GM12874 (cell line): ENCODE data around the gene ACR.

Source experiments
- CTCF ChIP-seq: IDR thresholded peaks from 2 replicates; pipeline ENCODE4 v1.5.1; 2011; ENCODE audit warnings: low read depth, mild to moderate bottlenecking, control low read depth, low read length, moderate library complexity; ENCODE audit not compliant: insufficient read depth

ACR gene

DNA sequence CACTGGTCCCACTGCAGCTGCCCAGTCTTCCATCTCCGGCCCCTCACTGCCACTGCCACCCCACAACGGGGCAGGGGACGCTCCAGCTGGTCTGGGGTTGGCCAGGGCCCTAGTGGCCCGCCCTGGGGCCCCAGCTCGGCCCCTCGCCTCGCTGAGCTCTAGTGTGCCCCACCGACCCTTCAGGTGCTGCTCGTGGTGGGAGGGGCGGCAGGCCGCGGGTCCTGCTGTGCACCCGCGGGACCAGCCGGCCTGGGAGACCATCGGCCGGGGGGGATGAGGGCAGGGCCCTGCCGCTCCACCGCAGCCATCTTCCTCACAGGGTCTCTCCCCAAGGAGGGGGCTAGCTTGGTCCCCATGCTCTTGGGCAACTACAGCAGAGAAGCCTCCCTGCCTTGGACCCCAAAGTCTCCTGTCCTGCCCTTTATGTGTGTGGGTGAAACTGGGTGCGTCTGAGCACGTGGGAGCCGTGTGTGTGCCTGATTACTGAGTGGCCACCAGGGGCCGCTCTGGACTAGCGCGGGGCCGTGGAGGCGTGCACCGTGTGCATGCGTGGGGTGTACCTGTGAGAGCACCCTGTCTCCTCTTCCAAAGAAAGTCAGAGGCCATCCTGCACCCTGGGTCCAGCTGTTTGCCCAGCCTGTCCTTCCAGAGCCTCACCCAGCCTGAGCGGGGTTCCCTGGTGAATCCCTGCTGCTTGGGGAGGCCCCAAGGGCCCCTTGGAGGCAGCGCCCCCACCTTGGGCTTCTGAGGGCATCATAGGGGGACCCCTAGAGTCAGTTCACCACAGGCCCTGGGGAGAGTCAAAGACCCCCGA is 6.0 kb upstream of the ACR start:
- TF ChIP-seq CTCF: peak; percentile 84

DNA sequence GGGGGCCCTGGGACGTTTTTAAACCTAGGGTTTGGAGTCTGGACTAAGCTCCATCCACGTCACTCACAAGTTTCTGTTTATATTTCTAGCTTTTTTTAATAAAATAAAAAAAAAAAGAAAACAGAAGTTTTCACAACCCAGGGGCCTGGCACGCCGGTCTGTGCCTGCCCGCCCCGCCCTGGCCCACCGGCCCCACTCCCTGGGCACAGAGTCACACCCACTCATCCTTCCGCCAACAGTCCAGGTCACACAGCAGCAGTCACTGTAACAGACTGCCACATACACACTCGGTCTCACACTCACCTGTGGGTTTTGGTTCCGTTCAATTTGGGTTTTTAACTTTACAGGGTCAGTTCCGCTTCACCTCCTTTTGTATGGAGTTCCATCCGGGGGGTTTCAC is 5.3 kb upstream of the ACR start:
- TF ChIP-seq CTCF: no peak

- no peak for TF ChIP-seq CTCF
These were observed 4.3 kb upstream of the ACR start for GRCh38 chr22:50733521-50734342.

DNA sequence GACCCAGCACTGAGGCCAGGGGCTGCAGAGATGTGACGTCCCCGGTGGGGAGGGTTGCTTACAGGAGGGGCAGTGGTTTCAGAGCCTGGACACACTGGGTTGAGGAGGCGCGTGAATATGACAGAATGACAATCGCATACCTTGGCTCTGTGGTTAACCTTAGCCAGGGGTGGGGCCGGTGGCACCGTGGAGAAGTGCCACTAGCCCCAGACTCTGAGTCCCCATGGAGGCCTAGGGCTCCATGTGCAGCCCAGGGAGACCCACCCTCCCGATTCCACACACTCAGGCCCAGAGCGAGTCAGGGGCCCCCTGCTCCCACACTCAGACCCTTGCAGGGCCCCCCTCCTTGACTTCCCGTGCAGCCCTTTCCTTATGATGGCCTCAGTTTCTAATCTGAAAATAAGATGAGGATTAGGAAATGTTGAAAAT is 3.6 kb upstream of the ACR start:
- TF ChIP-seq CTCF: no peak

GRCh38 chr22:50734986-50735738 is 2.8 kb upstream of the ACR start:
- TF ChIP-seq CTCF: no peak

DNA sequence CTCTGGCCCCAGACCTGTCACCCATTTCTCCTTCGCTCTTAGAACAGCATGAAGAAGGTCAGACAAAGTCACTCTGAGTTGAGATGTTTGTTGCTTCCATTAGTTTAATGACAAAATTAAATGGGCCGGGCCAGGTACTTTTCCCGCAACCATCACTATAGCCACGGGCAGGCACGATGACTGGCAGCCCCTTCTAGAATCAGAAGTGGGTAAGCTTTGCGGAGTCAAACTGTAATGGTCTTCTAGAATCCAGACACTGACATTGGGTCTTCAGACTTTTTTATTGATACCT is 2.3 kb upstream of the ACR start:
- TF ChIP-seq CTCF: no peak

DNA sequence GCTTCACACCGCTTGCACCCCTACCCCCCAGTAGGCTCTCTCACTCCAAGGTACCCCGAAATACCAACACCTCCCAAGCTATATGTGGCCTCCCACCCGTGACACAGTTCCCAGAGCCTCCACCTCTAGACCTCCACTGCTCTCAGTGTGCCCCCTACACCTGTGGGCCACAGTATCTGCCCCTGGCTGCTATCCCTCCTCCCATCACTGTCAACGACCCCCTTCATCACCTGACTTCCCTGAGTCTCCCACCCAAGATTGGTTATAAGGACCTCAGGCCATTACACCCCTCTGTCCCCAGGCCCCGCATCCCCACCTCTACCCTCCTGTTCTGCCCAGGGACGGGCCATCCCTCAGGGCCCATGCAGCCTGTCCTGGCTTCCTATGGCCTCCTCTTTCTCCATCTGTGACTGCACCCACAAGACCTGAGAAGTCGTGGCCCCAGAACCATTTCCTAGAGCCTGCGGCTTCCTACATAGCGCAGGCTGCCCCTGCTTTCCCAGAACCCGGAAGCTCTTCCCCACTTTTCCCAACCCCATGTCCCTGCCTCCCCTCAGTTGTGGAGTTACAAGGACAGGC is 734 bp downstream of the ACR start:
- no peak for TF ChIP-seq CTCF
